GM12878 (cell line): Measurements from ENCODE around the gene PLD3. TPM values are rescaled to one million over a fixed set of nuclear protein-coding genes. Genes with fewer than 3 reads are reported as not detected.

Source experiments
- ATF2 ChIP-seq: IDR thresholded peaks from 2 replicates; pipeline ENCODE4 v1.6.1; 2012; ENCODE audit warnings: low read length, inconsistent platforms
- CEBPB ChIP-seq, 2 experiments: fragments of 150-350 bp in 1 of 2; IDR thresholded peaks; 2 replicates each; pipeline ENCODE4 v1.6.1; 2012 to 2014; ENCODE audit warnings: low read depth in 2 of 2, low read length in 2 of 2, borderline replicate concordance in 1 of 2, inconsistent platforms in 1 of 2
- CREB1 ChIP-seq: IDR thresholded peaks from 2 replicates; pipeline ENCODE4 v1.6.1; 2012; ENCODE audit warnings: low read depth, mild to moderate bottlenecking, inconsistent platforms
- CREM ChIP-seq: IDR thresholded peaks from 2 replicates; pipeline ENCODE4 v1.6.1; 2014; ENCODE audit warnings: antibody characterized with exemption, low read depth
- ETV6 ChIP-seq, 2 experiments: fragments of 450-650 bp in 1 of 2; IDR thresholded peaks in 1 of 2; conservative IDR thresholded peaks in 1 of 2; 2 replicates each; pipeline ENCODE4 v1.6.1; 2014; ENCODE audit warnings: antibody characterized with exemption in 1 of 2, borderline replicate concordance in 1 of 2, low read depth in 1 of 2, mild to moderate bottlenecking in 1 of 2, moderate library complexity in 1 of 2
- HSF1 ChIP-seq: fragments of 150-350 bp; IDR thresholded peaks from 2 replicates; pipeline ENCODE4 v1.6.1; 2014; ENCODE audit warnings: mild to moderate bottlenecking, low read depth, low read length
- MAX ChIP-seq: IDR thresholded peaks from 2 replicates; pipeline ENCODE4 v1.6.1; 2012; ENCODE audit warnings: low read depth, low read length, improper control_type of control experiment
- RAD51 ChIP-seq: fragments of 450-650 bp; IDR thresholded peaks from 2 replicates; pipeline ENCODE4 v1.6.1; 2016; ENCODE audit warnings: moderate library complexity, mild to moderate bottlenecking, inconsistent platforms
- TARDBP ChIP-seq: IDR thresholded peaks from 2 replicates; pipeline ENCODE4 v1.6.1; 2016; ENCODE audit warnings: borderline replicate concordance
- ZBED1 ChIP-seq: IDR thresholded peaks from 2 replicates; pipeline ENCODE4 v1.6.1; 2016; ENCODE audit warnings: borderline replicate concordance
- polyA plus RNA-seq, 11 experiments: library from polyadenylated mRNA; depleted of rRNA in 4 of 11; unstranded in 6 of 11; stranded (reverse) in 5 of 11; fragments of >200 nt; fragmentation: Nextera tagmentation in 4 of 11; fragmentation: Illumina TruSeq in 1 of 11; extraction: Ambion mirVana in 4 of 11; extraction: Trizol in 1 of 11; gene quantifications; 1 replicate in 1 of 11; 2 replicates in 10 of 11; pipeline versions ENCODE4 v1.2.1 to v1.2.3, GENCODE V29; 2011 to 2016; ENCODE audit warnings: inconsistent platforms in 2 of 11, missing spikeins in 2 of 11, low read depth in 1 of 11
- total RNA-seq, 4 experiments: library from RNA; depleted of rRNA in 3 of 4; stranded (reverse); fragments of >200 nt in 3 of 4; fragmentation: Illumina TruSeq in 1 of 4; extraction: Trizol in 1 of 4; gene quantifications; 2 replicates each; pipeline versions ENCODE4 v1.2.1 to v1.2.3, GENCODE V29; 2013 to 2021

PLD3 gene
- total and polyA plus RNA-seq, 10 of the 15 experiments (the other 5 are each of a cell fraction or from before 2014, with no cell fraction given), result 1.3 to 134 (median 72.7) TPM

GRCh38 chr19:40335855-40336600, 12.5 kb upstream of the PLD3 start (continued):
- TF ChIP-seq RAD51 (no peak), HSF1 (no peak), CREM (no peak), CREB1 (no peak), CEBPB (IDR thresholded peaks at IDR 0.05; ENCODE audit: borderline replicate concordance in 1 of 2, low read depth in 2 of 2, low read length in 2 of 2) (no peak), MAX (no peak), ZBED1 (no peak), ETV6 (conservative IDR thresholded peaks at IDR 0.05 in 1 of 2, IDR thresholded peaks at IDR 0.05 in 1 of 2; ENCODE audit: borderline replicate concordance in 1 of 2, low read depth in 1 of 2) (no peak), ATF2 (no peak), TARDBP (no peak)
